ENCODE results near the gene DDX31.
"Not testable (repeated sequence)": the region's sequence is repeated elsewhere in the genome, so short reads cannot be mapped to it uniquely, and the experiment has no call there.

The DDX31 gene

DNA sequence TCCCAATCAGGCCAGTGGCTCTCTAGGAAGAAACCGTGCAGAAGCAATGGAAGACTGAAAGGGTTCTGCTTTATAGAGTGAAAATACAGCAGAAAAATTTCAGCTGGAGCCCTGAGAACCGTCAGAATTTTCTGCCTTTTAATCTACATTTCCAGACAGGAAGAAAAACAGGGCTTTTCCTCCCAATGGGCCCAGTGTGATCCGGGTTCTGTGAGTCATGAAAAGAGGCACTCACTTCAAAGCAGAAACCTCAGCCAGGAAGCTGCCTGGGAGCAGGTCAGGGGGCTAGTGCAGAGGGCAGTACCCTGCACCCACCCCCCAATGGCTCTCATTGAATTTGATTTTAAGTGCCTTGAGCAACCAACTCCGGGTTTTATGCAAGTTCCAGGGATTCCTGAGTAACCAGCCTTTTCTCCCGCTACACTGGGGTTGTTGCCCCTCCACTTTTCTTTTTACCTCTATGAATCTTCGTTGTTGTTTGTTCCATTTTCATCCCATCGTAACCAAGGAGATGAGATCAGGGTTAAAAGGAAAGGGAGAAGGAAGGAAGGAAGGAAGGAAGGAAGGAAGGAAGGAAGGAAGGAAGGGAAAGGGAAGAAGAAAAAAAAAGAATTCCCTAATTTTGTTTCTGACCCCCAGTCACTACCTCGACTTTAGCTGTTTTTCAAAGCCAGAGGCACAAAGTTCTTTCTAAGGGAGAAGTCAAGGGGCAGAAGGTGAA, 86.0 kb downstream of the DDX31 start:
- in situ Hi-C loops (cut with HindIII; ENCODE audit: low sequenced_read_pairs), result no loop called here

- in situ Hi-C loops (cut with HindIII; ENCODE audit: low sequenced_read_pairs), result no loop called here
Observed at GRCh38 chr9:132582786-132583583, 86.8 kb downstream of the DDX31 start.

GRCh38 chr9:132582276-132582785, 87.5 kb downstream of the DDX31 start, which contains the start of gene BARHL1:
BARHL1 (plus strand) TSS chr9:132582606; CDS start chr9:132582798, 192 bp downstream.
- in situ Hi-C loops (cut with HindIII; ENCODE audit: low sequenced_read_pairs), result no loop called here

DNA sequence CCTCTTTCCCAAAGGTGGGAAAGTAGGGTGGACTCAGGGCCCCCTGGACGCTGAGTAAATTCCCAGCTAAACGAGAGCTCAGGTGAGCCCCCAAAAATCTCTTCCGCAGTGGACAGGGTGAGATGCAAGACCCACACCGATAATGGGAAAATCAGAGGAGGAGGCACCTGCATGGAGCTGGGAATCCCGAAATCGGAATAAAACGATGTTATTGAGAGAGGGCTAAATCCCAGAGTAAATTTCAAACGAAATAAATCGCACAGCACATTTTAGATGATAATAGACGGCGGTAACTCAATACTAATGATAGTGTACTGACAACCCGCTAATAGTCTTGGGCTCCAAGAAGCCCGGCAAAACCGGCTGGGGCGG, 90.4 kb downstream of the DDX31 start:
- in situ Hi-C loops (cut with HindIII; ENCODE audit: low sequenced_read_pairs), result loop anchor here (5.0 kb wide), 1 partner anchor 77 kb away; no protein-coding TSS in a partner anchor

DNA sequence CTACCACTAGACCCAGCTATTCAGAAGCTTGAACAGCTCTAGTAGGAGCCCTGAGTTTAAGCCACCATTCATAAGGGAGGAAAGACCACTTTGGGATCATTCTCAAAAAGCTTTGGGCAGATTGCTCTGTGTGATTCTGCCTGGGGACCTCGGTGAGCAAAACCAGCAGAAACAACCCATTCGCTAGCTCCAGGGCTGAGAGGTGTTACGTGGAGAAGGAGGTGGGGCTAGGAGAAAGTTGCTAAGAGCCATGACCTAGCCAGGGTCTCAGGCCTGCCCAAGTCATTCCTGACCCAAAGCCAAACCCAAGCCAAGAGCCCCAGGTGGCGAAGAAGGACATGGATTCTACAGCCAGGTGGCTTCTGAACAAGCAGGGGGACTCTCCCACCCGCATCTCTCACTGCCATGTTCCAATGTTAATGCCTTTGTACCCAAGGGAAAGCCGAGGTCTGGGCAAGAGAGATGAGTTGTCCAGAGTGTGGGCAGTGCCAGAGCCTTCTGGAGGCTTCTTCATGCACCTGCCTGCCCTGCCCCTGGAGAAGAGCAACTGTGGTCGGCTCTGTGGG, 91.3 kb downstream of the DDX31 start:
- in situ Hi-C loops (cut with HindIII; ENCODE audit: low sequenced_read_pairs), result loop anchor here (5.0 kb wide), 1 partner anchor 76 kb away; no protein-coding TSS in a partner anchor

GRCh38 chr9:132577119-132577518, 92.7 kb downstream of the DDX31 start:
- in situ Hi-C loops (cut with HindIII; ENCODE audit: low sequenced_read_pairs), result loop anchor here (5.0 kb wide), 1 partner anchor 75 kb away; no protein-coding TSS in a partner anchor

- in situ Hi-C loops (cut with HindIII; ENCODE audit: low sequenced_read_pairs), result loop anchor here (5.0 kb wide), 1 partner anchor 74 kb away; no protein-coding TSS in a partner anchor
Observed at GRCh38 chr9:132575811-132576210, 94.0 kb downstream of the DDX31 start.

- in situ Hi-C loops (cut with HindIII; ENCODE audit: low sequenced_read_pairs), result loop anchor here (5.0 kb wide), 1 partner anchor 73 kb away; no protein-coding TSS in a partner anchor
Observed at GRCh38 chr9:132575005-132575609, 94.7 kb downstream of the DDX31 start.

DNA sequence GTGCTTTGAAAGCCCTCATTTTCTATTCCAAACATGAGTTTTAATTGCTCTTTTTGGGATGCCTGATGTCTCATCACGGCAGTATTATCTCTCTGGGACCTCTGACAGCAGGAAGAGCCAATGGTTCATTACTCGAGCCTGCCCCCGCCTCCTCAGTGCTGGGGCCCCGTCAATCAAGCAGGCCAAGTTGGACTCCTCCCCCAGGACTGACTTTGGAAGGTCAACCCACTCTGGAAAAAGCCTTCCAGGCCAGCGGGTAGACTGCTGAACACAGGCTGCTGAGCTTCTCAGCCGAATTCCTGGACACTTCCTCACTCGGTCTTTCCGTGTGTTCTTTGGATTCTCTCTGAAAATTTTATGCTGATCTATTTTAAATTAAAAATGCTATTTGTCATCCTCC, 96.9 kb downstream of the DDX31 start:
- in situ Hi-C loops (cut with HindIII; ENCODE audit: low sequenced_read_pairs), result no loop called here

- in situ Hi-C loops (cut with HindIII; ENCODE audit: low sequenced_read_pairs), result no loop called here
Observed at GRCh38 chr9:132571806-132572600, 97.8 kb downstream of the DDX31 start.

DNA sequence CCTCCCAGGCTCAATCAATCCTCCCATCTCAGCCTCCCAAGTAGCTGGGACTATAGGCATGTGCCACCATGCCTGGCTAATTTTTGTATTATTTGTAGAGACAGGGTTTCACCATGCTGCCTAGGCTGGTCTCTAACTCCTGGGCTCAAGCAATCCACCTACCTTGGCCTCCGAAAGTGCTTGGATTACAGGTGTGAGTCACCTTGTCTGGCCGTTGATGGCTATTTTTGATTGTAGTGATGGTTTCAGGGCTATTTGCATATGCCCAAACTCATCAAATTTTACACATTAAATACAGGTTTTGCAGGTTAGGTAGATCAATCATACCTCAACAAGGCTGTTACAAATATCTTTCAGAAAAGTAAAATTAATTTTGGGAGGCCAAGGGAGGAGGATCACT, 101.0 kb downstream of the DDX31 start:
- in situ Hi-C loops (cut with HindIII; ENCODE audit: low sequenced_read_pairs), result not testable (repeated sequence)

GRCh38 chr9:132564526-132564925, 105.3 kb downstream of the DDX31 start:
- in situ Hi-C loops (cut with HindIII; ENCODE audit: low sequenced_read_pairs), result no loop called here

- in situ Hi-C loops (cut with HindIII; ENCODE audit: low sequenced_read_pairs), result no loop called here
Observed at GRCh38 chr9:132562306-132562573, 107.5 kb downstream of the DDX31 start.

GRCh38 chr9:132560616-132561202, 109.1 kb downstream of the DDX31 start:
- in situ Hi-C loops (cut with HindIII; ENCODE audit: low sequenced_read_pairs), result no loop called here

- in situ Hi-C loops (cut with HindIII; ENCODE audit: low sequenced_read_pairs), result loop anchor here (10.0 kb wide), 1 partner anchor 155 kb away; the partner anchor contains the start of gene TTF1
Observed at GRCh38 chr9:132559711-132560110, 110.1 kb downstream of the DDX31 start.

GRCh38 chr9:132557159-132557558, 112.6 kb downstream of the DDX31 start:
- in situ Hi-C loops (cut with HindIII; ENCODE audit: low sequenced_read_pairs), result loop anchor here (10.0 kb wide), 1 partner anchor 152 kb away; the partner anchor contains the start of gene TTF1

- in situ Hi-C loops (cut with HindIII; ENCODE audit: low sequenced_read_pairs), result loop anchor here (10.0 kb wide), 1 partner anchor 152 kb away; the partner anchor contains the start of gene TTF1
Observed at GRCh38 chr9:132556714-132557113, 113.1 kb downstream of the DDX31 start.

GRCh38 chr9:132556235-132556634, 113.5 kb downstream of the DDX31 start:
- in situ Hi-C loops (cut with HindIII; ENCODE audit: low sequenced_read_pairs), result loop anchor here (10.0 kb wide), 1 partner anchor 151 kb away; the partner anchor contains the start of gene TTF1

GRCh38 chr9:132555528-132555927, 114.3 kb downstream of the DDX31 start:
- in situ Hi-C loops (cut with HindIII; ENCODE audit: low sequenced_read_pairs), result loop anchor here (10.0 kb wide), 1 partner anchor 151 kb away; the partner anchor contains the start of gene TTF1

Measured in endothelial cell of hepatic sinusoid (primary cell).